HepG2 (cell line): ENCODE data around the gene NOTO. TPM values are rescaled to one million over a fixed set of nuclear protein-coding genes. Genes with fewer than 3 reads are reported as not detected.
"Not testable (repeated sequence)": the region's sequence is repeated elsewhere in the genome, so short reads cannot be mapped to it uniquely, and the experiment has no call there.

Source experiments
- ATAC-seq: fragments of 200-7000 bp; cut with Tn5 transposase; 3 replicates; pipeline ENCODE4 v1.9.1; 2020; ENCODE audit warnings: mild to moderate bottlenecking, moderate library complexity
- BruUV-seq: library from RNA; stranded (reverse); fragments of 400-500 nt; replicated peaks from 2 replicates; lab custom pipeline; 2021; lab: Mats Ljungman, UMichigan
- CTCF ChIA-PET: fragments of 300-600 bp; formaldehyde crosslinking; extraction: SDS; loops from one replicate; lab custom pipeline; 2021; ENCODE audit warnings: low total read pairs, inconsistent platforms, low intra/inter-chr PET ratio; lab: Yijun Ruan, JAX
- POLR2A ChIA-PET: fragments of 350-600 bp; sonication (Branson Sonifier 250); formaldehyde crosslinking; loops from one replicate; lab custom pipeline; 2020; ENCODE audit warnings: antibody characterized with exemption, inconsistent platforms; lab: Yijun Ruan, JAX
- DNase-seq: peaks from one replicate; pipeline ENCODE4 v3.0.0-alpha.2; 2015; ENCODE audit warnings: low spot score
- FAIRE-seq: peaks from 3 replicates; lab custom pipeline; 2011; peaks lifted over from hg19 to GRCh38; lab: Jason Lieb, UNC
- H2AFZ ChIP-seq: one replicate; pipeline ENCODE4 v1.6.1; 2011; ENCODE audit warnings: low read length, inconsistent platforms
- H3K27ac ChIP-seq: fragments of 300-600 bp; 3 replicates; pipeline ENCODE4 v1.8.0; 2011; ENCODE audit warnings: mixed run types, mild to moderate bottlenecking, mixed read lengths, low read length, inconsistent platforms; ENCODE audit not compliant: insufficient read depth; ENCODE audit errors: extremely low read length
- H3K27me3 ChIP-seq, 2 experiments: fragments of 200-600 bp in 1 of 2; 2 replicates in 1 of 2; 3 replicates in 1 of 2; pipeline versions ENCODE4 v1.6.0 to v1.8.0; 2011; ENCODE audit warnings: low read length in 2 of 2, mild to moderate bottlenecking in 2 of 2, moderate library complexity in 2 of 2, inconsistent platforms in 1 of 2; ENCODE audit not compliant: insufficient read depth in 2 of 2, control insufficient read depth in 1 of 2
- H3K36me3 ChIP-seq, 2 experiments: fragments of 200-600 bp in 1 of 2; replicated peaks in 1 of 2; 2 replicates in 1 of 2; 3 replicates in 1 of 2; pipeline versions ENCODE4 v1.5.1 to v1.8.0; 2011; ENCODE audit warnings: low read length in 2 of 2, inconsistent platforms in 1 of 2; ENCODE audit not compliant: insufficient read depth in 2 of 2, control insufficient read depth in 1 of 2
- H3K4me1 ChIP-seq: 2 replicates; pipeline ENCODE4 v1.5.1; 2012; ENCODE audit warnings: low read length, inconsistent platforms; ENCODE audit not compliant: insufficient read depth
- H3K4me2 ChIP-seq: 2 replicates; pipeline ENCODE4 v1.6.0; 2011; ENCODE audit warnings: low read depth, low read length, inconsistent platforms
- H3K4me3 ChIP-seq, 3 experiments: fragments of 200-600 bp in 1 of 3; sonication (generic), shearing (Covaris generic) in 1 of 3; replicated peaks in 1 of 3; 2 replicates each; pipeline ENCODE4 v1.5.1; 2011 to 2016; ENCODE audit warnings: low read length in 3 of 3, inconsistent platforms in 2 of 3, low read depth in 2 of 3, mild to moderate bottlenecking in 2 of 3, control low read depth in 1 of 3, mixed read lengths in 1 of 3; ENCODE audit not compliant: insufficient read depth in 1 of 3
- H3K79me2 ChIP-seq: one replicate; pipeline ENCODE4 v1.6.1; 2011; ENCODE audit warnings: low read length, inconsistent platforms; ENCODE audit not compliant: insufficient read depth
- H3K9ac ChIP-seq: 2 replicates; pipeline ENCODE4 v1.6.0; 2011; ENCODE audit warnings: mild to moderate bottlenecking, low read depth, low read length, inconsistent platforms; ENCODE audit not compliant: insufficient read depth
- H3K9me3 ChIP-seq: 2 replicates; pipeline ENCODE4 v1.5.1; 2012; ENCODE audit warnings: mild to moderate bottlenecking, low read length
- H4K20me1 ChIP-seq: 2 replicates; pipeline ENCODE4 v1.6.0; 2011; ENCODE audit warnings: inconsistent platforms, mild to moderate bottlenecking, low read length, moderate library complexity; ENCODE audit not compliant: insufficient read depth
- ZNF687 ChIP-seq: sonication (generic); formaldehyde crosslinking; IDR thresholded peaks from 2 replicates; pipeline ENCODE4 v1.5.1; 2020; ENCODE audit warnings: mild to moderate bottlenecking, missing genetic modification reagents, moderate library complexity
- WGBS: methylation state at CpG from one replicate; pipeline ENCODE4 v1.1.6; 2017; ENCODE audit warnings: low lambda C conversion rate; 5-methylcytosine and 5-hydroxymethylcytosine counted together
- in situ Hi-C: cut with HindIII; loops from 2 replicates; pipeline ENCODE4 v1.10.0; 2017; ENCODE audit warnings: low pct_unique_long_range_greater_than_20kb; ENCODE audit not compliant: extremely low pct_ligation_motif_present
- intact Hi-C: fragments of 100-400 bp; cut with micrococcal nuclease; formaldehyde crosslinking; loops from one replicate; pipeline ENCODE4 v1.10.0; 2022; ENCODE audit not compliant: unreplicated experiment
- polyA plus RNA-seq, 8 experiments: library from polyadenylated mRNA; depleted of rRNA in 3 of 8; stranded (reverse) in 7 of 8; unstranded in 1 of 8; fragments of >200 nt; fragmentation: Illumina TruSeq in 4 of 8; extraction: Trizol in 4 of 8; gene quantifications; 2 replicates each; pipeline versions ENCODE4 v1.2.1 to v1.2.3, GENCODE V29; 2011 to 2016; ENCODE audit warnings: low read depth in 4 of 8, missing spikeins in 1 of 8, mixed read lengths in 1 of 8; ENCODE audit not compliant: insufficient read depth in 1 of 8
- total RNA-seq, 5 experiments: library from RNA; depleted of rRNA; stranded (reverse); fragments of >200 nt; fragmentation: Illumina TruSeq; extraction: Trizol; gene quantifications; 2 replicates each; pipeline ENCODE4 v1.2.3, GENCODE V29; 2016; ENCODE audit warnings: low read depth in 1 of 5

The NOTO gene
- total and polyA plus RNA-seq, 2 of the 13 experiments (the other 11 are each of a cell fraction or from before 2014, with no cell fraction given), result not detected

GRCh38 chr2:73166813-73167212 lies 35.6 kb upstream of the NOTO start:
- POLR2A ChIA-PET, BruUV-seq, H3K79me2 ChIP-seq, in situ Hi-C loops, H2AFZ ChIP-seq, H3K4me1 ChIP-seq, DNase-seq, intact Hi-C loops, H4K20me1 ChIP-seq, H3K36me3 ChIP-seq, H3K27ac ChIP-seq, H3K4me2 ChIP-seq, CTCF ChIA-PET, H3K27me3 ChIP-seq, H3K4me3 ChIP-seq, H3K9ac ChIP-seq, H3K9me3 ChIP-seq: not testable (repeated sequence)
- peak; percentile 23; the same call in 1 of the 2 replicates for TF ChIP-seq ZNF687 (CRISPR knock-in tag)
- FAIRE-seq (peak; percentile 60), ATAC-seq (peak; percentile 45)
- WGBS, result 18% methylated on average over 5 of the region's 8 CpGs

- H3K9me3 ChIP-seq, FAIRE-seq: not testable (repeated sequence)
Measured at GRCh38 chr2:73168348-73168747, 34.0 kb upstream of the NOTO start.

GRCh38 chr2:73170341-73170740 lies 32.0 kb upstream of the NOTO start:
- H3K27me3 ChIP-seq, result peaks cover 5 to 28% of the 10 kb centered on the region in 2 experiments
- H2AFZ ChIP-seq, H3K4me3 ChIP-seq, H3K27ac ChIP-seq, H3K9me3 ChIP-seq, H3K36me3 ChIP-seq, H3K4me2 ChIP-seq, in situ Hi-C loops, ATAC-seq, POLR2A ChIA-PET, H3K79me2 ChIP-seq, BruUV-seq, DNase-seq, H3K9ac ChIP-seq, CTCF ChIA-PET, intact Hi-C loops, FAIRE-seq, H4K20me1 ChIP-seq: not testable (repeated sequence)
- WGBS, result 11% methylated on average over 7 of the region's 7 CpGs
- peaks cover 18% of the 10 kb centered on the region for H3K4me1 ChIP-seq

More at GRCh38 chr2:73168348-73168747, 34.0 kb upstream of the NOTO start:
- H3K4me1 ChIP-seq, H3K27me3 ChIP-seq, intact Hi-C loops, H4K20me1 ChIP-seq, CTCF ChIA-PET, in situ Hi-C loops, H3K79me2 ChIP-seq, POLR2A ChIA-PET, H3K4me3 ChIP-seq, ATAC-seq, H2AFZ ChIP-seq, H3K36me3 ChIP-seq, H3K4me2 ChIP-seq, H3K27ac ChIP-seq, BruUV-seq, H3K9ac ChIP-seq, DNase-seq: not testable (repeated sequence)
